ENCODE measurements around the gene TEX28. TPM values are rescaled to one million over a fixed set of nuclear protein-coding genes. Genes with fewer than 3 reads are reported as not detected.

The TEX28 gene, protein sequence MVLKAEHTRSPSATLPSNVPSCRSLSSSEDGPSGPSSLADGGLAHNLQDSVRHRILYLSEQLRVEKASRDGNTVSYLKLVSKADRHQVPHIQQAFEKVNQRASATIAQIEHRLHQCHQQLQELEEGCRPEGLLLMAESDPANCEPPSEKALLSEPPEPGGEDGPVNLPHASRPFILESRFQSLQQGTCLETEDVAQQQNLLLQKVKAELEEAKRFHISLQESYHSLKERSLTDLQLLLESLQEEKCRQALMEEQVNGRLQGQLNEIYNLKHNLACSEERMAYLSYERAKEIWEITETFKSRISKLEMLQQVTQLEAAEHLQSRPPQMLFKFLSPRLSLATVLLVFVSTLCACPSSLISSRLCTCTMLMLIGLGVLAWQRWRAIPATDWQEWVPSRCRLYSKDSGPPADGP
- total RNA-seq: not detected in 2 replicates

DNA sequence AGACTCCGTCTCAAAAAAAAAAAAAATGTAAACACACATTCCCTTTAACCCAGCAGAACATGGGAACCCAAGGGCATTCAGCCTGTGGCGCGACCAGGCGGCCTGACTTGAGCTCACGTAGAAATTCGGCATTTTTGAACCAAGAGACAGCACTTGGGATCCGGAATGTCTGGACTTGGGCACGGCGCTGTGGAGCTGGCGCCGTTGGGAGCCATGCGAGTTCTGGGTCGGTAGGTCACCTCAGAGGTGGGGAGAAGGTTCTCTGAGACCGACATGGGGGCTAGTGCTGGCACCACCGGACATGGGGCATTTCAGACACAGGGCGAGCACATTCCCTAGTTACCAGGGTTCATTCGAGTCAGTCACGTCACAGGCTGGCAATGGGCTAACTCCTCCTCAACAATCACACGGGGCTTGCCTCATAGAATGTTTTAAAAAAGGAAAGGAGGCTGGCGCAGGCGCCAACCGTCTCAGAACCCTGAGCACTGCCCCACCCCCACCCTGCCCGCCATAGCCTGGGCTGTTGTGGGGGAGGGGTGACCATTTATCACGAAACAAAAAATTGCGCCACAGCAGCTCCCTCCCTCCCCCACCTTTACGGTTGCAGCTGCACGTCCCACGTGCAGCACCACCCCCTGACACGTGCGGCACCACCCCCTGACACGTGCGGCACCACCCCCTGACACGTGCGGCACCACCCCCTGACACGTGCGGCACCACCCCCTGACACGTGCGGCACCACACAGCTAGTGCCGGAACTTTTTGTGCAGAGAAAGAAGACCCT lies at the start of gene TEX28:
TEX28 (minus strand) TSS at position 334 of the 784 bp plus-strand sequence. CDS start 3,007 bp downstream, outside the sequence.

DNA sequence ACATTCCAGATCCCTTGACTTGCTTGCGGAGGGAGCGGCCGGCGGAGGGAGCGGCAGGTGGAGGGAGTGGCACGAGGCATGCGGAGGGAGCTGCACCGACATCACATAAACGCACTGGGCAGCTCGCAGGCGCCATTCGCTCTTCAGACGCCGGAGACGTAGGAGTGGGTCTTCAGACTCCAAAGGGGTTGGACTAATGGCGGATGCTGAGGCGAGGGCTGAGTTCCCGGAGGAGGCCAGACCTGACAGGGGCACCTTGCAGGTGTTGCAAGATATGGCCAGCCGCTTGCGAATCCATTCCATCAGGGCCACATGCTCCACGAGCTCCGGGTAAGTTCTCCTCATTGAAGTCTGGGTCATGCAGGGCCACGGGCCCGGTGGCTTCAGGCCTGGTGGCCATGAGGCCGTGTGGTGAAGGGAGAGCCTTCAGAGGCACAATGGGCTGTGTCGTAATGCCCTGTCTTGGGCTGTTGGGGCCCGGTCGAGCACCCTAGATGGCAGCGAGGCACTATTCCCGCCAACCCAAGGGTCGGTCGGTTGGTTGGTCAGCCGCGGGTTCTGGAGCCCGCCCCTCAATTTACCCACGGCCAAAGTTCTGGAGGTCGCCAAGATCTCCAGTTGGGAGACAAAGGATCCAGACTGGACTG lies 863 bp upstream of the TEX28 start, which contains the start of gene TKTL1:
TKTL1 (plus strand) TSS at position 132 of the 647 bp plus-strand sequence; CDS start at position 197, 65 bp downstream.

DNA sequence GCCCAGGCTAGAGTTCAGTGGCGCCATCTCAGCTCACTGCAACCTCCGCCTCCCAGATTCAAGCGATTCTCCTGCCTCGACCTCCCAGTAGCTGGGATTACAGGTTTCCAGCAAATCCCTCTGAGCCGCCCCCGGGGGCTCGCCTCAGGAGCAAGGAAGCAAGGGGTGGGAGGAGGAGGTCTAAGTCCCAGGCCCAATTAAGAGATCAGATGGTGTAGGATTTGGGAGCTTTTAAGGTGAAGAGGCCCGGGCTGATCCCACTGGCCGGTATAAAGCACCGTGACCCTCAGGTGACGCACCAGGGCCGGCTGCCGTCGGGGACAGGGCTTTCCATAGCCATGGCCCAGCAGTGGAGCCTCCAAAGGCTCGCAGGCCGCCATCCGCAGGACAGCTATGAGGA lies 37.6 kb downstream of the TEX28 start, which contains the start of gene OPN1MW3:
OPN1MW3 (plus strand) TSS at position 301 of the 400 bp plus-strand sequence; CDS start at position 339, 38 bp downstream.

Other genes starting within 250 kb of the TEX28 start
- gene MECP2, start 197.4 kb downstream of the TEX28 start, total RNA-seq: 21.0 and 23.6 TPM in 2 replicates
- not detected in 2 replicates for gene OPN1LW, start 150.9 kb downstream of the TEX28 start, total RNA-seq
- not detected in 2 replicates for gene OPN1MW, start 112.5 kb downstream of the TEX28 start, total RNA-seq
- not detected in 2 replicates for gene OPN1MW2, start 75.4 kb downstream of the TEX28 start, total RNA-seq
- gene OPN1MW3, start 37.5 kb downstream of the TEX28 start, total RNA-seq: not detected in 2 replicates
- not detected in 2 replicates for gene TKTL1, start 671 bp upstream of the TEX28 start, total RNA-seq
- 500 and 1,798 TPM in 2 replicates for gene FLNA, start 79.5 kb upstream of the TEX28 start, total RNA-seq
- gene EMD, start 84.2 kb upstream of the TEX28 start, total RNA-seq: 32.2 and 45.9 TPM in 2 replicates
- gene RPL10, start 103.3 kb upstream of the TEX28 start, total RNA-seq: 1,858 and 2,253 TPM in 2 replicates
- 65.4 and 86.4 TPM in 2 replicates for gene DNASE1L1, start 114.1 kb upstream of the TEX28 start, total RNA-seq
- gene TAFAZZIN, start 116.4 kb upstream of the TEX28 start, total RNA-seq: 21.2 and 25.1 TPM in 2 replicates
- gene ATP6AP1, start 133.6 kb upstream of the TEX28 start, total RNA-seq: 76.7 and 89.1 TPM in 2 replicates
- gene GDI1, start 142.0 kb upstream of the TEX28 start, total RNA-seq: 74.9 and 75.0 TPM in 2 replicates
- 25.5 and 28.8 TPM in 2 replicates for gene FAM50A, start 149.0 kb upstream of the TEX28 start, total RNA-seq
- 21.6 and 23.9 TPM in 2 replicates for gene PLXNA3, start 163.2 kb upstream of the TEX28 start, total RNA-seq
- gene LAGE3, start 184.2 kb upstream of the TEX28 start, total RNA-seq: 31.4 and 42.2 TPM in 2 replicates
- gene UBL4A, start 191.5 kb upstream of the TEX28 start, total RNA-seq: 48.7 and 56.2 TPM in 2 replicates
- gene SLC10A3, start 195.5 kb upstream of the TEX28 start, total RNA-seq: 56.9 and 65.6 TPM in 2 replicates
- gene FAM3A, start 221.1 kb upstream of the TEX28 start, total RNA-seq: 25.9 and 31.6 TPM in 2 replicates